Heart left ventricle (tissue), 13 donors: Measurements from ENCODE around the gene SMG1.

Experiments used
- POLR2A ChIP-seq, 2 donors: fragments of 450-650 bp; IDR thresholded peaks; one replicate each; pipeline ENCODE4 v1.6.1; 2017; ENCODE audit warnings: antibody characterized with exemption in 2 of 2, mild to moderate bottlenecking in 2 of 2, moderate library complexity in 2 of 2
- TF ChIP-seq, protein P1 (sequence below), 12 donors: fragments of 200-600 bp; sonication (generic) in 4 of 12; IDR thresholded peaks; one replicate each; pipeline versions ENCODE4 v1.5.0 to v1.8.0; 2018 to 2022; ENCODE audit warnings: antibody characterized with exemption in 12 of 12, mild to moderate bottlenecking in 5 of 12
- donor health status: ischemic (EF 13 %, LVEDD 7.1; RV severe dilation, severe dysfunction).
- donor health status: DM: no; HTN: yes; CAD: no.
- donor health status: DM: no; HTN: no; CAD: no.
- donor health status: ischemic (EF 25% LVEDD 6.9; RV normal size, moderate dysfunction).
- donor health status: ischemic (EF 25% LVEDD 5.7; RV mildly dilated, moderate dysfunction).
- donor health status: ischemic (EF 35%, LVEDD 5.7; RV mildly dilated, moderate dysfunction).
- donor health status: nonischemic (EF 11% LVEDD 7.7; RV severe dilation, severe dysfunction).
- donor health status: DM: yes; HTN: yes; CAD: no.
- donor health status: PGD.
- donor health status: ischemic (EF 29% LVEDD 5.4; RV normal size, mild dysfunction).
- donor health status: nonischemic (EF 23%, LVEDD 6.1; RV moderate dilation, normal function).

DNA sequence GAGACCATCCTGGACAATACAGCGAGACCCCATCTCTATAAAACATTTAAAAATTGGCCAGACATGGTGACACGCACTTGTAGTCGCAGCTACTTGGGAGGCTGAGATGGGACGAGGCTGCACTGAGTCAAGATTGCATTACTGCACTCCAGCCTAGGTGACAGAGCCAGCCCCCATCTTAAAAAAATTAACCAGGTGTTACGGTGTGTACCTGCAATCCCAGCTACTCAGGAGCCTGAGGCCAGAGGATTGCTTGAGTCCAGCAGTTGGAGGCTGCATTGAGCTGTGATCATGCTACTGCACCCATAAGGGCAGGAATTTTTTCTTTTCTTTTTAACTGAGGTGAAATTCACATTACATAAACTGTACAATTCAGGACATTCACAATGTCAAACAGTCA lies 40.6 kb upstream of the SMG1 start:
- TF ChIP-seq, protein P1, sequence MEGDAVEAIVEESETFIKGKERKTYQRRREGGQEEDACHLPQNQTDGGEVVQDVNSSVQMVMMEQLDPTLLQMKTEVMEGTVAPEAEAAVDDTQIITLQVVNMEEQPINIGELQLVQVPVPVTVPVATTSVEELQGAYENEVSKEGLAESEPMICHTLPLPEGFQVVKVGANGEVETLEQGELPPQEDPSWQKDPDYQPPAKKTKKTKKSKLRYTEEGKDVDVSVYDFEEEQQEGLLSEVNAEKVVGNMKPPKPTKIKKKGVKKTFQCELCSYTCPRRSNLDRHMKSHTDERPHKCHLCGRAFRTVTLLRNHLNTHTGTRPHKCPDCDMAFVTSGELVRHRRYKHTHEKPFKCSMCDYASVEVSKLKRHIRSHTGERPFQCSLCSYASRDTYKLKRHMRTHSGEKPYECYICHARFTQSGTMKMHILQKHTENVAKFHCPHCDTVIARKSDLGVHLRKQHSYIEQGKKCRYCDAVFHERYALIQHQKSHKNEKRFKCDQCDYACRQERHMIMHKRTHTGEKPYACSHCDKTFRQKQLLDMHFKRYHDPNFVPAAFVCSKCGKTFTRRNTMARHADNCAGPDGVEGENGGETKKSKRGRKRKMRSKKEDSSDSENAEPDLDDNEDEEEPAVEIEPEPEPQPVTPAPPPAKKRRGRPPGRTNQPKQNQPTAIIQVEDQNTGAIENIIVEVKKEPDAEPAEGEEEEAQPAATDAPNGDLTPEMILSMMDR (IDR thresholded peaks at IDR 0.05): no peak
- TF ChIP-seq POLR2A (IDR thresholded peaks at IDR 0.05): no peak
